MG63 (cell line): ENCODE measurements around the gene DGKE. TPM values are rescaled to one million over a fixed set of nuclear protein-coding genes. Genes with fewer than 3 reads are reported as not detected.
A peak's percentile ranks its signal among the peaks of the same experiment; 100 is the strongest.

ENCODE experiments used
- DNase-seq: peaks from one replicate; pipeline ENCODE4 v3.0.0-alpha.2; 2020
- H3K27me3 ChIP-seq: fragments of 250-450 bp; sonication (Bioruptor Pico); 2 replicates; pipeline ENCODE4 v1.5.1; 2020; ENCODE audit warnings: mild to moderate bottlenecking, moderate library complexity
- H3K36me3 ChIP-seq: fragments of 250-450 bp; sonication (Bioruptor Pico); 2 replicates; pipeline ENCODE4 v1.5.1; 2020; ENCODE audit warnings: mild to moderate bottlenecking, moderate library complexity
- H3K4me3 ChIP-seq: fragments of 250-450 bp; sonication (Bioruptor Pico); 2 replicates; pipeline ENCODE4 v1.5.1; 2020; ENCODE audit warnings: mild to moderate bottlenecking, moderate library complexity
- H3K9me3 ChIP-seq: fragments of 250-450 bp; sonication (Bioruptor Pico); 2 replicates; pipeline ENCODE4 v1.5.1; 2020; ENCODE audit warnings: mild to moderate bottlenecking, moderate library complexity
- total RNA-seq: library from RNA; depleted of rRNA; stranded (reverse); fragments of >200 nt; shearing (Covaris generic); gene quantifications from 2 replicates; pipeline ENCODE4 v1.2.3, GENCODE V29; 2014; ENCODE audit warnings: low replicate concordance

The DGKE gene
- total RNA-seq, 1 experiment from 2014 or later, result 4.0 TPM

DNA sequence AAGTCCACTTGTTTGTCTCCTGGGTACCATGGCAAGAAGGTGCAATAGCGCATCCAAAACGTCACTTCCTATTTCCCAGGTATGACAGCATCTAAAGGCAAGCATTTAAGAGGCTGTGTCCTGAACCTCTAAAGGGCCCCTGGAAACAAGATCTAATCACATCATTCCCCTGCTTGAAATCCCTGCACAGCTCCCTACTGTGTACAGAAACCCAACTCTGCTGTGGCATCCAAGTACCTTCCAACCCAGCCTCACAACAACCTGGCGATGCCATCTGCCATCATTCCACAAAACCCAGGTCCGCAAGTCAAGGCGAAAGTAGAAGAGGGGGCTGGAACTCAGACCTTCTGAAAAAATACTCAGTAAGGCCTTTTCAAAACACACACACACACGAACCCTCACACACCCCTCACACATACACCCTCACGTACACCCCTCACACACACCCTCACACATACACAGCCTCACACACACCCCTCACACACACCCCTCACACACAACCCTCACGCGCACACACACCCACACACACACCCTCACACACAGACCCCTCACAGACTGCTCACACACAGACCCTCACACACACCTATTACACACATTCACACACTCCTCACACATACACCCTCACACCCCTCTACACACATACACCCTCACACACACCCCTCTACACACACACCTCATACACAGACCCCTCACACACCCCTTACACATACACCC, 24.7 kb upstream of the DGKE start:
- Histone ChIP-seq H3K36me3 (no peaks in the 10 kb centered on the region), H3K27me3 (no peaks in the 10 kb centered on the region), H3K9me3 (no peaks in the 10 kb centered on the region), H3K4me3 (no peak overlapping the region)
- no peak for DNase-seq

DNA sequence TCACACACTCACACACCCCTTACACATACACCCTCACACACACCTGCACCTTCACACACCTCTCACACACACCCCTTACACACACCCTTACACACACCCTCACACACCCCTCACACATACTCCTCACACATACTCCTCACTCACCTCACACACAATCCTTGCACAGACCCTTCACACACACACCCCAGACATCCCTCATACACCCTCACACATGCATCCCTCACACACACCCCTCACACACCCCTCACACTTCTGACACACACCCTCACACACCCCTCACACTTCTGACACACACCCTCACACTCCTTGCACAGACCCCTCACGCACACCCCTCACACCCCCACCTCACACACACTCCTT, 24.2 kb upstream of the DGKE start:
- no peak for DNase-seq
- H3K27me3 ChIP-seq, result no peaks in the 10 kb centered on the region

DNA sequence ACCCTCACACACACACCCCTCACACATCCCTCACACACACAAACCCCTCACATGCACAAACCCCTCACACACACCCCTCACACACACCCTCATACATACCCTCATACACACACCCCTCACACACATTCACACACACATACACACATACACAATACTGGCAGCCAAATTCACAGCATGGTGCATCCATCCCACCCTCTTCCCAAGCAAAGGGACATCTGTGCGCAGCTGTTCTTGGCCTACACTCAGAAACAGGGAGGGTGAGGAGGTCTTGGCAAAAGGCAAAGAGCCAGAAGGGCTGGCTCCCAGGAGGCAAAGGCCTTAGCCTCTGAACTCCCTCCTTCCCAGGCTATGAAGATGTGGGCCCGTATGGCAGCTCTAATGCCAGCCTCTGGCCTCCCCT, 23.6 kb upstream of the DGKE start:
- H3K9me3 ChIP-seq, result no peaks in the 10 kb centered on the region
- H3K27me3 ChIP-seq, result no peaks in the 10 kb centered on the region
- peak; percentile 61 for DNase-seq
- H3K4me3 ChIP-seq, result no peak overlapping the region
- no peaks in the 10 kb centered on the region for H3K36me3 ChIP-seq

More for the DNA sequence above, 24.2 kb upstream of the DGKE start:
- no peaks in the 10 kb centered on the region for H3K36me3 ChIP-seq
- H3K9me3 ChIP-seq, result no peaks in the 10 kb centered on the region
- H3K4me3 ChIP-seq, result no peak overlapping the region

DNA sequence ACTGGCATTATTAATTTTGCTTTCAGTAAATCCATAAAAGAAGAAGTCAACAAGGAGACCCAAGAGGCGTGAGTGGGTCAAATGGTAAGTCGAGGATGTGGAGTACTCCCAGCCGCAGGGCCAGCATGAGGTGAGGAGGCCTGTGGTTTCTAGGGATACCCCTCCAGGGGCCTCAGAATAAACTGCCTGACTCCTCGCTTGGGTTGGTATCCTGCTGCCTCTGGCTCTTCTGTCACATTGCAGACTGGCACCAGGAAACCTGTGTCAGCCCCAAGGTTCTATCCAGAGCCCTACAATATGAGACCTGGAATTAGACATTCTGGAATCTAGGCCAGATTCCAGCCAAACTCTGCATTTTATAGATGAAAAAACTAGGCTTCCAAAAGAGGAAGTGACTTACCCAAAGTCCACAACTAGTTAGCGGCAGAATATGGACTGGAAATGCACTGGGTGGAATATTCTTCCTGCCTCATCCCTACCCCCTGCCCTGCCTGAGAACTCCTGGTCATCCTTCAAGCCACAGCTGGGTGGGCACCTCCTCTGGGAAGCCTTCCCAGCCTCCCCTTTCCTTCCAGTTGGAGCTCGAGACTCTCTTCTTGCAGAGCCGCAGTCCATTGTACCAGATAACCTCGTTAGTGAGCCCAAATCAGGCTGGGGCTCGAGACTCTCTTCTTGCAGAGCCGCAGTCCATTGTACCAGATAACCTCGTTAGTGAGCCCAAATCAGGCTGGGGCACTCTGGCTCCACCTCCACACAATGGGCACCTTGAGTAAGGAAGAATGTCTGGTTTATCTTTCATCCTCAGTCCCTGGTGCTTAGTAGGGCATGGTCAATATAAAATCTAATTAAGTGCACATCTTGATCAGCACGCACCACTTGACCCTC, 22.8 kb upstream of the DGKE start:
- no peaks in the 10 kb centered on the region for H3K27me3 ChIP-seq
- H3K4me3 ChIP-seq, result no peak overlapping the region
- no peaks in the 10 kb centered on the region for H3K36me3 ChIP-seq
- no peaks in the 10 kb centered on the region for H3K9me3 ChIP-seq
- no peak for DNase-seq

DNA sequence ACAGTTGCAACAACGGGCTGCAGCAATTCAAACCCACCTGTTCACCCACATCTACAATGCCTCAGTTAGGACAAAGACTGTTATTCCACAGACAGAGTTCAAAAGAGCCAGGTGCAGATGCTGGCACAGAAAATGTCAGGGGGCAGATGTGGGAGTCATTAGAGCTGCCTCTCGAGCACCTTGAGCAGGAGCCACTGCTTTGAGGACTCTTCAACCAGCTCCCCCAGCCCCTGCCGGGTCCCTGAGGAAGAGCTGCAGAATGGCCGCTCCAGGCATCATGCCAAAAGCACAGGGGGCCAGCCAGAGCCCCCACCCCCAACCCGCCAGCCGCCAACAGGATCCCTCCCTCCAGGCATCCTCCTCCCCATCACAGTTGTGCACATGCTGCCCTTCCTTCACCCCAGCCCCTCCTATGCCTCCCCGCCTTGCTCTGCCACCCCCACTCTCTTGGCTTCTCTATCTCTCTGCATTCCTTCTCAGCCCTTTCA, 21.0 kb upstream of the DGKE start:
- Histone ChIP-seq H3K27me3 (no peaks in the 10 kb centered on the region), H3K4me3 (no peak overlapping the region), H3K36me3 (no peaks in the 10 kb centered on the region), H3K9me3 (no peaks in the 10 kb centered on the region)
- DNase-seq, result no peak

DNA sequence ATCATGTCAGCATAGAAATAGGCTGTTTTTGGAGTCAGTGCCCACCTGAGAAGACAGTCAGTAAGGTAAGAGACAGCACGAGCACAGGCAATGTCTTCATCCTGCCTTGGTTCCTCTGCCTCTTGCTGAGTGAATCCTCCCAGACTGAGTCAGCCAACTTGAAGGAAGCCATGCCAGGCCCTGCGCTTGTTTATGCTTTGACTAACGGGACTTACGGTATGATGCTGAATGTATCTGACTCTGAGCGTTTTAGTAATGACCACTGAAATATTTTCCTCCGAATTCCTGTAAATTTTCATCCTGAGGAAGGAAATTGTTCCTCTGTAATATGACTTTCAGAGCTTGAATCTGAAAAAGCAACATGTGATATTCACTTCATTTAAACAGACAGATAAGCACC, 18.2 kb upstream of the DGKE start:
- DNase-seq, result peak; percentile 85
- no peaks in the 10 kb centered on the region for H3K9me3 ChIP-seq
- H3K36me3 ChIP-seq, result no peaks in the 10 kb centered on the region
- no peak overlapping the region for H3K4me3 ChIP-seq
- H3K27me3 ChIP-seq, result no peaks in the 10 kb centered on the region

DNA sequence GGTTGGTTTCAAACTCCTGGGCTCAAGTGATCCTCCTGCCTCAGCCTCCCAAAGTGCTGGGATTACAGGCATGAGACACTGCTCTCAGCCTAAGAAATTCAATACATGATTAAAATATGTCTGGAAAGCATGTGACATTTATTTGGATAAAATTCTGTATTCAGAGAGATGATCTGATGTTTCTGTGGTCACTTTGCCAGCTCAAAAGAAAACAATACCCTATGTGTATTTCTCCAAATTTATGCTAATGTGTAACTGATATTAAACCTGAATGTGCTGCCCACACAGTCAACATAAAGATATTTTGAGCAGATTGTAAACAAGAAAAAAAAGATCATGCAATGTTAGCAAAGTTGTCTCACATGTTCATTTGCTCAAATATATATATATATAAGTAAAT, 16.9 kb upstream of the DGKE start:
- Histone ChIP-seq H3K36me3 (no peaks in the 10 kb centered on the region), H3K4me3 (no peak overlapping the region), H3K27me3 (no peaks in the 10 kb centered on the region), H3K9me3 (no peaks in the 10 kb centered on the region)
- DNase-seq, result no peak

DNA sequence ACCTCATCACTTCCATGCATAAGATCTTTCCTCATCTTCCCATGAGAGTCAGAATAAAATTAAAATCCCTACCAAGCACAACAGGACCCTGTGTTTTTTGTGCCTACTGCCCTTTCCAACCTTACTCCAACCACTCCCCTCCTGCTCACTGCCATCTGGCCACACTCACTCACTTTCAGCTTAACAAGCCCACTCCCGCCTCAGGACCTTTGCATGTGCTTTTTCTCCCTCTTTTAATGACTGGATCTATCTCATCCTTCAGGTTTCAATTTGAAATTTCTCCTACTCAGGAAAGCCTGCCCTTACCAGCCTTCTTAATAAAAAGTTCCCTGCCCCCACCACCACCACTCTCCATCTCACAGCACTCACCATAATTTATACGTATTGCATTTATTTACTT, 14.9 kb upstream of the DGKE start:
- Histone ChIP-seq H3K27me3 (no peaks in the 10 kb centered on the region), H3K9me3 (no peaks in the 10 kb centered on the region), H3K36me3 (no peaks in the 10 kb centered on the region), H3K4me3 (no peak overlapping the region)
- no peak for DNase-seq

DNA sequence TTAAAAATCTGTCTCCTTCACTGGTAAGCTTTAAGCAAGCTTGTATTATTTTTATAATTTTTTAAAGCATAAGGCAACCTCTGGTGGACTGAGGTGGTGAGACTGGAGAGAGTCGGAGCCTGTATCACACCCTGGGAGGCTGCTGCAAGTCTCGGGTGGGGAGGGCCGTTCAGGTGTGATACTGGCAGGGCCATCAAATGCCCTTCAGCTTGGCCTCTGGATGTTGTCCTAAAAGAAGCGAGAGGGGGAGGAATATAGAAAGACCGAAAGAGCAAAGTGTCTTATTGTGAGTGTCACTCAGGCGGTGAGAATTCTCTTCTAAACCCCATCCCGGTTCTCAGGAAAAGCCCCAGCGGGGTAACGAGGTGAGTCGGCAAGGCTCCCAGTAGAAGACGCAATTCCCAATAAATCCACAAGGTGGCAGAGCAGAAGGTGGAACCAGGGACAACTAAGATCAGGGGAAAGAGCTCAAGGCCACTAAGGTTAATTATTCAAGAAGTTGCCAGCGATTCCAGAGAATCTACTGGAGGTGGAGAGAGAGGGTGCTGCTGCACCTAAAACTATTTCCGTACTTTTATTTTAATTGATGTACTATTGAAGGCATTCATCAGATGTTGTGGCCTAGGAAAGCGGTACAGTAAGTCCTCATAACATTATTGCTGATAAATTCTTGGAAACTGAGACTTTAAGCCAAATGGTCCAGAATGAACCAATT, 14.4 kb upstream of the DGKE start:
- Histone ChIP-seq H3K4me3 (no peak overlapping the region), H3K9me3 (no peaks in the 10 kb centered on the region), H3K27me3 (no peaks in the 10 kb centered on the region), H3K36me3 (no peaks in the 10 kb centered on the region)
- DNase-seq, result peak; percentile 59

DNA sequence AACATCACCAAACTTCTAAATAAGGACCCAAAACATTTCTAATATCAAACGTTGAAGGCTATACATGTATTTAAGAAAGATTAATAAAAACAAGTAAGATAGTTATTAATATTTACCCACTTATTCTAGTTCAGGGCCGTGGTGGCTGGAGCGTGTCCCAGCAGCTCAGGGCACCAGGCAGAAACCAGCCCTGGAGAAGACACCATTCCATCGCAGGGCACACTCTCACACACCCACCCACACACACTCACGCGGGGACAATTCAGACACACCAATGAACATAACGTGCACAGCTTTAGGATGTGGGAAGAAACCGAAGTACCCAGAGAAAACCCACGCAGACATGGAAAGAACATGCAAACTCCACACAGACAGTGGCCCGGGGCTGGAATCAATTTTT, 13.7 kb upstream of the DGKE start:
- Histone ChIP-seq H3K9me3 (no peaks in the 10 kb centered on the region), H3K36me3 (no peaks in the 10 kb centered on the region), H3K27me3 (no peaks in the 10 kb centered on the region), H3K4me3 (no peak overlapping the region)
- no peak for DNase-seq

DNA sequence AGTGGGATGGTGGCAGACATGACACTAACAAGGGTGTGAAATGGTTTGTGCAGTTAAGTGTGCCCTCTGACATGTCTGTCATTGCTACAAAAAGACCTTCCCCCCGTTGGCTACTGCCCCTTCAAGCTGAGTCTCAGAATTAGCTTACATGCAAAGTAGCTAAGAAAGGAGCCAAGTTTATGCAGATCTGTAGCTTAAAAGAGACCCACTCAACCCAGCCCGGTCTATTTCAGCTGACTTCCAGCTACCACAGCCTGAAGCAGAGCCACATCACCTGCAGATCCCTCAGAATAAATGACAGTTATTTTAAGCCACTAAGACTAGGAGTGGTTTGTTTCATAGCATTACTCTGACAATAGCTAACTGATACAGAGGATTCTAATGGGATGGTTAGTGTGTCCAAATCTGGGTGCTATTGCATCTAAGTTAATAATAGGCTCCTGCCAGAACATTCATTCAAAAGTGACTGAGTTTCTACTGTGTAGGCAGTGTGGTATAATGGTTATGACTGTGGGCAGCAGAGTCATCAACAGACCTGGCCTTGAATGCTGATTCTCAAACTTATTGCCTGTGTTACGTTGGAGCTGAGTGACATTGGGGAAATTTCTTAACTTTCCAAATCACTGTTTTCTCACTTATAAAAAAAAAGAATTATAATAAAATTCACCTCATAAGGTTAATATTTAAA, 12.0 kb upstream of the DGKE start:
- Histone ChIP-seq H3K36me3 (no peaks in the 10 kb centered on the region), H3K27me3 (no peaks in the 10 kb centered on the region), H3K9me3 (no peaks in the 10 kb centered on the region), H3K4me3 (no peak overlapping the region)
- no peak for DNase-seq

DNA sequence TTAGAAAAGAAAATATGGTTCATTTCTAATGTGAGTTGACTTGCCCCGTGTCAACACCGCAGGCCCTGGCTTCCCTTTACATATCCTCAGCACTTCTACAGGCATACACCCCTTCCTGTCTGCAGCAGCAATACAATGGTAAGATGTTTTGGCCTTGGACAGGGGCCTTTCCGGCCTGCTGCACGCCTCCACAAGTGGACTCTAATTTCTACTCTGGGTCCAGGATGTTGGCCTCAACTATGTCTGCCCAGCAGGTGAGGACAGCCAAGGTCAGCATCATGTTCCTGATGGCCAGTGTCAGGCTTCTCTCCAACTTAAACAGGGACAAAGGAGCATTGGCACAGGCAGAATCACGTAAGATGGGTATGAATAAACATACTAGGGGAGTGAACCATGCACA, 11.2 kb upstream of the DGKE start:
- Histone ChIP-seq H3K9me3 (no peaks in the 10 kb centered on the region), H3K36me3 (no peaks in the 10 kb centered on the region), H3K27me3 (no peaks in the 10 kb centered on the region), H3K4me3 (no peak overlapping the region)
- DNase-seq, result no peak

DNA sequence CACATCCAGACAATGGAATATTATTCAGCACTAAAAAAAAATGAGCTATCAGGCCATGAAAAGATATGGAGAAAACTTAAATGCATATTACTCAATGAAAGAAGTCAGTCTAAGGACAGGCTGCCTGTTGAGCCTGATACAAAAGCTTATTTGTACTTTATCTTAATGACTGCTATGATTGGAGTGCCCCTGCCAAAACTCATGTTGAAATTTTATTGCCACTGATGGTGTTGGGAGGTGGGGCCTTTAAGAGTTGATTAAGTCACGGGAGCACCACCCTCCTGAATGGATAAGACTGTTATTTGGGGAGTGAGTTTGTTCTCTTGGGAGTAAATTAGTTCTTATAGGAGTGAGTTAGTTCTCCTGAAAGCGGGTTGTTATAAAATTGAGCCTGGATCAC, 10.1 kb upstream of the DGKE start:
- H3K4me3 ChIP-seq, result no peak overlapping the region
- no peaks in the 10 kb centered on the region for H3K9me3 ChIP-seq
- H3K27me3 ChIP-seq, result no peaks in the 10 kb centered on the region
- DNase-seq, result no peak
- no peaks in the 10 kb centered on the region for H3K36me3 ChIP-seq

DNA sequence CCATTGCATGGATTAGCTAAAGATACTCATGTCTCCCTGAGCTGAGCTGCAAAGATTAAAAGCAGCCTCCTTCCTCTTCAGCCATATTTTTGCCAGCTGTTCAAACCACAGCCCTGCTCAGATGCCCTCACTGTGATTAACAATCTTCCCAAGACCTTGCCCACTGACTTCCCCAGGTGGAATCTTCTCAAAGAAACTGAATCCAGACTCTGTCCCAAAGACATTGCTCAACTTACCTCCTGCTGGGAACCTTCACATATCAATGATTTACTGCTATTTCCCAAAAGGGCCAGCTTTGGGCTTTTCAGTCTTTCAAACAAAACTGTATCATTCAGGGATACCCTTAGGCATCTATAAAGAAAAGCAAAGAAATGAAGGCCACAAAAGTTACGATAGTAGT, 9.4 kb upstream of the DGKE start:
- H3K4me3 ChIP-seq, result no peak overlapping the region
- H3K36me3 ChIP-seq, result no peaks in the 10 kb centered on the region
- DNase-seq, result no peak
- no peaks in the 10 kb centered on the region for H3K9me3 ChIP-seq
- H3K27me3 ChIP-seq, result no peaks in the 10 kb centered on the region

DNA sequence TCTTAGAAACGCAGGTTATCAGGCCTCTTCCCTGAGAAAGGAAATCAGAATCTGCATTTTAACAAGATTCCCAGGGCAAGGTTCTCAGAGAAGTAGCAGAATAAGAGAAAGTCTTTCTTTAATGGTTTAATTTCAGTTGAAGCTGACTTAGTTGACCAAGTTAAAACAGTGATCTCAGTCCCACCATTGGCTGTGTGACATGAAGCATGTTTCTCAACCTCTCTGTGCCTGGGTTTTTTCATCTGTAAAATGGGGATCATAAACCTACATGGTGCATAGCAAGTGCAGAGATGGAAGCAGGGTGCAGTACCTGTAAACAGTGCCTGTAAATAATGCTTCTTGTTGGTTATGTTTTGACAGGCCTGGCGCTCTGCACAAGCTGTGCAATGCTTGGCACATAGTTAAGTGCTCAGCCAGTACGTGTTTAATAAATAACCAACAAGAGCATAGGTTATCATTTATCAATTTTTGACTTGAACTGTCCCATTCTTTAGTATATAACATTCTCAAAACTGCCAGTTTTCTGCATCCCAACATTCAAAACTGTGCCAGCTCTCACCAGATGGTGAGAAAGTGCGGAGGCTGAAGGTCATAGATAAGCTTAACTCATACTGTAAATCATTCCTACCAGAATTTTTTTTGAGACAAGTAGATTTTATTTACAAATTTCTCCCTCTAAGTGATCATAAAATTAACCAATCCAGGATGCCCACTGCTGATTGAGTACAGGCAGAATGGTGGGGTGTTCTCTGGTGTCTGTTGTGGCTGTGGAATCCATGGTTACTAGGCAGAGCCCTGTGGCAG, 7.1 kb upstream of the DGKE start:
- Histone ChIP-seq H3K36me3 (peaks cover 4% of the 10 kb centered on the region), H3K27me3 (no peaks in the 10 kb centered on the region), H3K9me3 (no peaks in the 10 kb centered on the region), H3K4me3 (no peak overlapping the region)
- DNase-seq, result no peak

DNA sequence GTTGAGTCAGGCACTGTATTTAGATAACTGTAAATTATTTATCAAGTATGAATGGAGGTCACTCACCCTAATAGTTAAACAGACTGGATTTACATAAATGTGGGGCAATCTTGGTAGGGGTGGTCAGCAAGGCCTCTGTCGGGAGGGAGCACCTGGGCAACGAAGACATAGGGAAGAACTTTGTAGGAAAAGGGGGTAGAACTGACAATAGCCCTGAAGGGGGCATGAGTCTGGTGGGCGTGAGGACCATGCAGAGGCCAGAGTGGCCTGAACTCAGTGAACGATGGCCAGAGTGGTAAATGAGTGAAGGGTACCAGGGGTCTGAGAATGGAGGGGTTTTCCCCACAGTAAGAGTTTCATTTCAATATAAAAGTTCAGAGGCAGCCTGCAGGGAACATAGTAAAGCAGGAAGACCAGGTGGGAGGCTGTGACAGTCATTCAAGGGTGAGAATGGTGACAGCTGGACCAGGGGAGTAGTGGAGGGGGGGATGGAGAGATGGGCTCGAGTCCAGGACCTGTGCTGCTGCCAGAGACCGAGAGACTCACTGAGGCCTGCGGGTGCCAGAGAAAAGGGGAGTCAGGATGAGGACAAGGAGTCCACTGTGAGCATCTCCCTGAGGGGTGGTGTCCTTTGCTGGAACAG, 3.1 kb upstream of the DGKE start:
- DNase-seq, result no peak
- Histone ChIP-seq H3K27me3 (no peaks in the 10 kb centered on the region), H3K4me3 (no peak overlapping the region), H3K9me3 (no peaks in the 10 kb centered on the region), H3K36me3 (peaks cover 10% of the 10 kb centered on the region)
